Germinal center (tissue), 1 donor: Measurements from ENCODE around the gene PTPRM.

Experiments
- DNase-seq: peaks from one replicate; pipeline ENCODE4 v3.0.0; 2012; ENCODE audit warnings: mixed read lengths, low spot score

The PTPRM gene

GRCh38 chr18:7856733-7857132 is 289.6 kb downstream of the PTPRM start:
- DNase-seq: no peak

DNA sequence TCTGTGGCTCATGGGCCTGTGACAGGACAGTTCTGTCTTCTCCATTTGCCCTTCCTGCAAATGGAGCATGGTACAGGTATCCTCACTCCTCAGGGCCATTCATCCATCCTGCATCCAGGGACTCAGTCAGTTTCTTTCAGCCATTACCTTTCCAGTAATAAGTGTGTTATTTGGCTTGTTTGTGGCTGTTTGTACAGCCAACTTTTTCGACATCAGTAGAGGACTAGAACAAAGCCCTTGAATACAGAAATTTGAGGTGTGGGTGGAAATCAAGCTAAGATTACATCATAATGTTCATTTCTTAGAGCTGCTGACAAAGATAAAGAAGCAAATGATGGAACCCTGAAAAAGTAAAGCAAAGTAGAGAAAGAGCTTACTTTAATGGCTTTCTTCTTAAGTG is 290.4 kb downstream of the PTPRM start:
- DNase-seq: no peak

DNA sequence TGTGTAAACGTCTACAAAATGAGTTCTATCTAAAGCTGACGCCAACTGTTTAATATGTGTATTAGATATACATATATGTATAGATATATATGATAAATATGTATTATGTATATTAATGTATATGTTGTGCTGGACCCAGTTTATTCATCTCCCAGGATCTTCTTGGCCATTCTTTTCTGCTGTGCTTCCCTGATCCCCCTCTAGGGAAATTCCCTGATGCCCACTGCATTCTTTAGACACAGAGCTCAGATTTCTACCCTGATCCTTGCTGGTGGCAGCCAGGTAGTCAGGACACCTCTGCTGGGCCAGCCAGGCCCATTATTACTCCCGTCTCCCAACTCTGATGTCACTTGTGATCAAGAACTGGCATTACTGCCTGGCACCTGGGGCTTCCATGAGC is 292.0 kb downstream of the PTPRM start:
- DNase-seq: no peak

- DNase-seq: no peak
Measured at GRCh38 chr18:7870266-7870665, 303.1 kb downstream of the PTPRM start.

DNA sequence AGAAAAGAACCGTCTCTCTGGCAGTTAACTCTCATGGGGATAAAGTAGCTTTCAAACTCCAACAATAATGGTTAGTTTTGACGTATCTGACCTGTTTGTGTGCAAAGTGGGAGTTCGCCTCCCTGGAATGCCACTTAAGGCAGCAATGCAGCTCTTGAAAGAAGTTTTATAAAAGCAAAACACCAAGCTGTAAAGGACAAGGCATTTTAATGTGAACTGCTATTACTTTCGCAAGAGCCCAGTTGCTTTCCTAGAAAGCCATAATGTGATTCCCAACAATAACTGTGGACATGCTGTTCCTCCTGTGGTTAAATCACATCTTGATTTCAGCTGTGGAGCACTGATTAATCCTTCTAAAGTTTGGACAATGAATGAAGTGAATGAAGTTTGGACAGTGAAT is 303.7 kb downstream of the PTPRM start:
- DNase-seq: no peak

DNA sequence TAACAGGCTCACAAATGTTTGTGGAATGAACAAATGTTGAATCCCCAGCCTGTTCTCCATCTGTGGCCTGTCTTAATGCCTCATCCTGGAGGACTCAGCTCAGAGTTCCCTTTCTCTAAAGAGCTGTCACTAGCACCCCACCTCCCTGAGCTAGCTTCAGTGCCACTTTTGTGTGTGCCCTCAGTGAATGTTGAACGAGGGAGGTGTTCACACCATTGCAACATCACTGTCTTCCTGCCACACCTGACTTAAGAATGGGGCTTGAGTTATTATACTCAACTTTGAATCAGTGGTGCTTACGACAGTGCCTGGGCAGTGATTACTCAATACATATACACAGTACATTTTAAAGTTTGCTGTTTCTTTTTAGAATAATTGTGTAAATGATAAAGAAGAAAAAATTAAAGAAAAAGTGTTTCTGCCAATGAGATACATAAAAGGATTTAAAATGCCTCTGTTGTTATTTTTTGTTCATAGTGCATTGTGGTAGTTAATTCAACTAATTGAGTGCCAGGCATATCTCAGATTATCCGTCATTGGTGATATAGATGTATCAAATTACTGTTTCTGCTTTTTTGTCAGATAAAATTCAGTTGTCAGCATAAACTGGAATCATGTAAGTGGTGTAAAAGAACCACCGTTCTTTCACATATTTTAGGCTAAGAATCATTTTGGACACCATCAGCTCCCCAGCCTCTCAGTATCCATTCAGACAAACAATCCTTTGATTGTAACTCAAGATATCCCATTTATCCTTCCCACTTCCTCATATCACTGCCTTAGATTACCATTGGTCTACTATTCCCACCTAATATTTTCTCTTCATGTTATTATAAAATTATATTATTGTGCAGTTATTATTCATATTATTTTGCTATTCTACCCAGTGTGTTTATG is 304.7 kb downstream of the PTPRM start:
- DNase-seq: no peak

- no peak for DNase-seq
Measured at GRCh38 chr18:7872569-7872968, 305.5 kb downstream of the PTPRM start.

DNA sequence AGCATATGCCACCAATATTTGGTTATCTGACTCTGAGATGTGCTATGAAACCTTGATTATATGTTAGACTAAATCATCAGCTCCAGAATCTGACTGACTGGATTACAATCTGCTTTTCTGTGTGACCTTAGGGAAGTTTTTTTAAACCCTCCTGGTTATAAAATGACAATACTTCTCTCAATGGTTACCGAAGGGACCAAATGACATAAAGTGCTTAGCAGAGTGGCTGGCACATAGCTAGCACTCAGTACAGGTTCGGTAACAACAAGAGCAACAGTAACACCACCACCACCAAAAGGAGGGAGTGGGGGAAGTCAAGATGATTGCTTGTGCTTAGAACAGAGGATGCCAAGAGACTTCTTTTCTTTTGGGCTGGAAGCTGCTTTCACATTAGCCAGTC is 306.2 kb downstream of the PTPRM start:
- DNase-seq: no peak

DNA sequence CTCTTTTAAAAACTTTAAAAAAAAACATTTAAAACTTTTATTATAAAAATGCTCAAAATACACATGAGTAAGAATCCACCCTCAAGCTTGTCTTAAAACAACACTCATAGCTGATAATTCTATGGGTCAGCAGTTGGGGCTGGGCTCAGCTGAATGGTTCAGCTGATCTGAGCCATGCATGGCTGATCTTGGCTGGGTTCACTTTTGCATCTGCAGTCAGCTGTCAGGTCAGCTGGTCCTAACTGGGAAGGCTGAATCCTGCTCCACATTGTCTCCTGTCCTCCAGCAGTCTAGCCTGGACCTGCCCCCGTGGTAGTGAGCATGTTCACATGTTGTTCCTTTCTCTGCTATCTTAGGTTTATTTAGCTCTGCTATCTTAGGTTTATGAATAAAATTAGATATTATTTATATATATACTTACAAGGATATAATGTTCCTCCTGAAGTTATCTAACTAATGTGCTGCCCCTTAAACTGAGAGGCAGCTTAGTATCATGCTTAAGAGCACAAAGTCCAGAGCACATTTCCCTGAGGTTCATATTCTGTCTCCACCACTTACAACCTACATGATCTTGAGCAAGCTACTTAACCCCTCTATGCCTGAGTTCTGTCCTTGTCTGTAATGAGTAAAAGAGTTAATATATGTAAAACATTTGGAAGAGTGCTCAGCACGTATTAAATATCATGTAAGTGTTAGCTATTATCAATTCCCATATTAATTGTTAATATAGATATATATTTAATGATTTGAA is 309.4 kb downstream of the PTPRM start:
- DNase-seq: no peak

GRCh38 chr18:7877609-7878008 is 310.5 kb downstream of the PTPRM start:
- DNase-seq: no peak

DNA sequence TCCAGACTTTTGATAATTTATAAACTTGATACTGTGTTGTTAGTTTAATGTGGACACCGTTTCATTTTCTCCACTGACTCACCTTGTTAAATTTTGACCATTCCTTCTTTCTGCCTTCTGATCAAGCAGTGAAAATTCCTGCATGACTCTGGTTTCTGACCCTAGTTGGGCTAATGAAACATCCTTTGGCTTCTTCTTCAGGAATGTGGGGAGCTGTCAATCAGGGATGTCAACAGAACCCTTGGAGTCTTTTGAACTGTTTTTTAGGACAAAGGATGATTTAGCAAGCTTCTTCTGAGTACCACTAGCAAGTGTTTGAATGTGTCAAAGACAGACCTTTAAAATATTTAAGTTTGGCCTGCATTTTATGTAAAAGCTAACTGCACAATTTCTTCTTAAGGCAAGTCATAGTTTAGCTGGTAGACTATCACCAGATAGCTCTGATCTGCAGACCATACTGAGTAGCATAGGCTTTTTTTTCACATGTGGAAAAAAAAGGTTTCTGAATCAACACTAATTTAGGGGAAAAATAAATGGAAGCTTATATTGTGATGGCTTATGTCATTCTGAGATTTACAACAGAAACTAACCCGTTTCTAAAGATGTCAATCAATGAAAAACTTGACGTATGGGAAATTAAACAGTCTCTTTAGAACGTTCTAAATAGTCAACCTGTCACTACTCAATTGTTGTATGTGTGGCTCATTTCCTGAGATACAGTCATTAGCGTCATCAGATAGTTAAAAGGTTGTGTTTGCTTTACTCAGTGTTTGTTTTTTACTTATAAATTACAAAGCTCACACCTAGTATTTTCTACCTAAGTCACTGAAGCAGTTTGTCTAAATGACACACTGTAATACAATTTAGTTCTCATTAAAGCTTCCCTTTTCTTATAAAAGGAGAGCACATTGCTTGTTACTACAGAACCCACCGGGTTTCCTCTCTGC is 311.4 kb downstream of the PTPRM start:
- DNase-seq: no peak

GRCh38 chr18:7879717-7880116 is 312.6 kb downstream of the PTPRM start:
- DNase-seq: no peak

DNA sequence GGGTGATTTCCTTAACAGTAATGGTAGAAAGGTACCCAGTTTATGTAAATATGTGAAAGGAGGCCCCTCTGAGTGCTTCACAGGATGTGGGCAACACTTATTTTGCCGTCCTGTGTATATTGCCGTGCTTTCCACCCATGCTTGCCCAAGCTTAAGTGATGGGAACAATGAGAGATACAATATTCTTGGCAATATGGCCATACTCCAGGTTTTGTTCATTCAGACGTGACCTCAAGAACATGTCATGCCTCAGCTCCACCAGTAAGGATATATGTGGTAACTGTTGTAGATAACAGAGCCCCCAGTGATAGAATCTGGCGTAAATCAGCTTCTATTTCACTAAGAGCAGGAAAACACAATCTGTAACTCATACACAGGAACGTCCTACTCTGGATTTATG is 318.7 kb downstream of the PTPRM start:
- DNase-seq: no peak

DNA sequence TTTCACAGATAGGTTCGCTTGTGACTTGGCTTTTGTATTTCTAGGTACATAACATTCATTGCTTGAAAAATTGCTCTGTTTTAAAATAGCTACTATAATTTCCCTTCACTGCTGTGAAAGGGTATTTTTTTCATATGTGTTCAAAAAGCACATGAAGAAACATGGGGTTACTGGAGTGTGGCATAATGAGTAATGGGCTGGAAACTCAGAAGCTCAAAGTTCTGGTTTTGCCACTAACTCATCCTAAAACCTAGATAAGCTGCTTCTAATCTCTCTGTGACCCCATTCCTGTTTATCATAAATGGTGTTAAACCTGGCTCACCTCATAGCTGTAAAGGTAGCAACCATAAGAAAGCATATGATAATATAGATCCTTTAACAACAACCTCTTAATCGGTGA is 319.3 kb downstream of the PTPRM start:
- no peak for DNase-seq

- DNase-seq: no peak
Measured at GRCh38 chr18:7889515-7889914, 322.4 kb downstream of the PTPRM start.

DNA sequence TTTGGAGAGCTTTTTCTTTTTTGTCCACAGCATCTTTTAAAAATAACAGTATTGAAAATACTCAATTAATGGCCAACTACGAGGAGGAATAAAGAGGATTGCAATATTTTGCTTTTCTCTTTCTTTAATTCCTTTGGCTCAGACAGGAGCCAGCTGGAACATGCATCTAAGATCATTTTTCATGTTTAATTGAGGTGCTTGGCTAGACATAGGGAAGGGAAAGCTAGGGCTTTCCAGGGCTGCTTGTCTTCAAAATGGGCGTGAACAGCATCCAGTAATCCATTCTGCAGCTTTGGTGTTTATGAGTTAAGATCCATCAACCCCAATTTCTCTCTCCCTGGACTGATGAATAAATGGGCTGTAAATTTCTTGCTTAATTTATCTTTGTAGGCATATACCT is 323.0 kb downstream of the PTPRM start:
- DNase-seq: no peak

GRCh38 chr18:7892556-7892955 is 325.4 kb downstream of the PTPRM start:
- no peak for DNase-seq

DNA sequence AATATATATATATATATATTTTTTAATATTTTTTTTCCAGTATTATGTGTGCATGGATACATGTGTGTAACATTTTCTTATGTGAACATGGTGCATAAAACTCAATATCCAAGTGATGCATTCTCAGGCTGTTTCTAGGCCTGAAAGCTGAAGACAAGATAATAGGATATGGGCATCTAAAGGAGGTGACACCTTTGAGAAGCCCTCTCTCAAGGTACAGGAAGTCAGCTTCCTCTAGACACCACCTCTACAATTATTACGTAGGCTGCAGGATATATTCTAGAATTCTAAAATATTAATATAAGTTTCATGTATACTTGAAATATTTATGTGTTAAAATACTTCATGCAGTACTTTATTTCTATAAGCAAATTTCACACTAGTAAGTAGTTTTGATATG is 327.5 kb downstream of the PTPRM start:
- DNase-seq: no peak

- no peak for DNase-seq
Measured at GRCh38 chr18:7895346-7895745, 328.2 kb downstream of the PTPRM start.

GRCh38 chr18:7896161-7896560 is 329.0 kb downstream of the PTPRM start:
- no peak for DNase-seq

- DNase-seq: no peak
Measured at GRCh38 chr18:7896805-7897518, 329.8 kb downstream of the PTPRM start.

DNA sequence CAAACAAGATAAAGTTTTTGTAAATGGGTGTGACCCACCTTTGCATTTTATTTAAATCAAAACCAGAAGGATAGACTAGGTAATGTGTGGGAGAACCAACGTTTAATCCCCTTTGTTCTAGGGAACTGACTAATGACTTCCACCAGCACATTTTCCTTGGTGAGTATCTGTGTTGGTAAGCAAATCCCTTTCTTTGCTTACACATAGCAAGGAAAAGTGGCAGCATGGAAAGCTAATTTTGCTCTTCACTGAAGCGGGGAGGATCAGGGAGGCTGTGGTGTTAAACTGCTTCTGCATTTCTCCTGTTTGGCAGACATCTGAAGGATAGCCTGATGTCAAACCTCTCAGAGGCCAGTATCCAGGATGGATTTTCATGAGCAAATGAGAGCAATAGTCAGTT is 331.1 kb downstream of the PTPRM start:
- DNase-seq: no peak
